DMS153 (cell line): ENCODE data around the gene CD99L2.
"Not testable (repeated sequence)": the region's sequence is repeated elsewhere in the genome, so short reads cannot be mapped to it uniquely, and the experiment has no call there.

Experiments used
- DNase-seq: peaks from one replicate; lab custom pipeline; 2025; lab: John Stamatoyannopoulos, UW

CD99L2 gene

DNA sequence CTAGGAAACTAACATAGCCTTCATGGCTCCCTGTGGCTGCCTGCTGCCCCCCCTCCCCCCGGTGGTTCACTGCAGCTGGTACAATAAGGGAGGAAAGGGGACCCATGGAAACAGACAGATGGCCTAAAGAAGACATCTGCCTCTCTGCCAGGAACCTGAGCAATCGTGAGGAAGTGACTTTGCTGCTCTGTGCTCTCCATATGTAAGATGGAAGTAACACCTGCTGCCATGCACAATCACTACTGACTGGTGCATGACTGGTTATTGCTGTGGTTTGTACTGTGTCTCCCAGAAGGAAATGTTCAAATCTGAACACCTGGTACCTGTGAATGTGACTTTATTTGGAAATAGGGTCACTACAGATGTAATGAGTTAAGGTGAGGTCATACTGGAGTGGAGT lies 43.6 kb downstream of the CD99L2 start:
- DNase-seq, result peak; percentile 77

DNA sequence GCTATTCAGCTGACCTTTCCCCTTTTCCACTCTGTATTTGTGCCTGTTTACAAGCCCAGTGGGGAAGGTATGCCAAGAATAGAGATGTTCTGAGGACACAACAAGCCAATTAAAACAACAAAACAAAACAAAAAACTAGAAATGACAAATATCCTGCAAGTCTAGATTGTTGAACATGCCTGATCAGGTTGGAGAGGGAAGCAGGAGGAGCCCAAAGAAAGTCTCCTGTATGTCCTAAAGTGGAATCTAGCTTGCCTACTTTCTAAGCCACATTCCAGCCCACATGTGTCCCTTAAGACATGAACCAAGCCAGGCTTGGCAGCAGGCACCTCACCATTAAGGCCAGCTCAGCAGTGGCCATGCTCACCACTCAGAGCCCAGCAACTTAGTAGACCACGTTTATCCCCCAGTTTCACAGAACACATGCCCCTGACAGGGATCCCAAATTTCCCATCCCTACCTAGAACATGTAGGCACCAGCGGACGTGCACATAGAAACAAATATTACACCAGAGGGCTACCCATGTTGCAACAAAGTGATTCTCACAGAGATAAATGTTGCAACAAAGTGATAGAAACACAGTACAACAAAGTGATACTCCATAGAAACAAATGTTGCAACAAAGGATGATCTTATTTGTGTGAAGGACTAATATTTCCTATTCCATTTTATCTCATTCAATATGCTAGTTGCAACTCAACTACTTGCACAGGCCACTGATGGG lies 48.3 kb downstream of the CD99L2 start:
- DNase-seq, result no peak

DNA sequence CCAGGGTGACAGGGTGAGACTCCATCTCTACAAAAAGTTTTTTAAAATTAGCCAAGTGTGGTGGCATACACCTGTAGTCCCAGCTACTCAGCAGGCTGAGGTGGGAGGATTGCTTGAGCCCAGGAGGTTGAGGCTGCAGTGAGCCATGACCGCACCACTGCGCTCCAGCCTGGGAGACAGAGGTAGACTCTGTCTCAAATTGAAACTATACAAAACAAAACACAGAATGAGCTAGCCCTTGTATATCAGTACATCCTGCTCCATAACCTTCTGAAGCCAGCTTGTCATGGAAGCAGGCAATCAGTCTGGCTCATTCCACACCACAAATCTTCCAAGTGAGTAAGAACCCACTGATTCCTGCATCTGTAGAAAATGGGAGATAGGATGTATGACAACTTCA lies 49.0 kb downstream of the CD99L2 start:
- DNase-seq, result no peak

DNA sequence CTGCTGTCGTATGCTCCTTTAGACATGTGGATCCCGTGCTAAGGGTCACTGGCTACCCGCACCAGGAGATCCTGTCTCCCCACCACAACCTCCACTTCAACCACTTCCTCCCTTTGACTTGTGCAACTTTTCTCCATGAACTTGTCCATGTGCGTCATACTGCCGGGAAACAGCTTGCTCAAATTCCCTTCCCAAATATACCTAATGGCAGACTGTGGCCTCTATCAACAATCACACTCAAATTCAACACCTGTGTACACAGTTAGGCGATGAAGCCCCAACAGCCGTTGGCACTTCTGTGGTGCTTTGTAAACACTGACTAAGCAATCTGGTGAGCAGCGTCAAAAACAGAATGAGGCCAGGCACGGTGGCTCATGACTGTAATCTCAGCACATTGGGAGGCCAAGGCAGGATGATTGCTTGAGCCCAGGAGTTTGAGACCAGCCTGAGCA lies 49.5 kb downstream of the CD99L2 start:
- peak; percentile 99 for DNase-seq

DNA sequence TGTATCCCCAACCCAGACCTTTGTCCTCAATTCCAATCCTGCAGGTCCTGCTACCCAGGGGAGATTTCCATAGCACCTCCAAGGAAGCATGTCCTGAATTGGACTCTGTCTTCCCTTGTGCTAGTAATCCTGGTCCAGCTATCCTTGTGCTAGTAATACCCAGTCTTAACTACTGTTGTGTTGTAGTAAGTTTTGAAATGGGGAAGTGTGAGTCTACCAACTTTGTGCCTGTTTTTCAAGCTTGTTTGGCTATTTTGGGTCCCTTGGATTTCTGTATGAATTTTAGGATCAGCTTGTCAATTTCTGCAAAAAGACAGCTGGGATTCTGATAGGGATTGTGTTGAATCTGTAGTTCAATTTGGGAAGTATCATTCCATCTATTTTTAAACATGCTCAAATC lies 51.4 kb downstream of the CD99L2 start:
- no peak for DNase-seq

DNA sequence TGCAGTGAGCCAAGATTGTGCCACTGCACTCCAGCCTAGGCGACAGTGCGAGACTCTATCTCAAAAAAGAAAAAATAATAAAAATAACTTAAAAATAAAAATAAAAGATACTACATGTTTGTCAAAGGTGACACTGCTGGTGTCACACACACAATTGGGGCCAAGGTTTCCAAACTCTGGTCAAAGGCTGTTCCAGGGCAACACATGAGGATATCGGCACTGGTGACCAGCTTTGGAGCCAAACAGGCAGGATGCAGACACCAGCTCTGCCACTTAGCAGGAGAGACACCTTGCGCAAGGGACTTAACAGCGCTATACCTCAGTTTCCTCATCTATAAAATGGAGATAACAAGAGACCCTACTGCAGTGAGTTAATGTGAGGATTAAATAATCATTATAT lies 52.3 kb downstream of the CD99L2 start:
- no peak for DNase-seq

DNA sequence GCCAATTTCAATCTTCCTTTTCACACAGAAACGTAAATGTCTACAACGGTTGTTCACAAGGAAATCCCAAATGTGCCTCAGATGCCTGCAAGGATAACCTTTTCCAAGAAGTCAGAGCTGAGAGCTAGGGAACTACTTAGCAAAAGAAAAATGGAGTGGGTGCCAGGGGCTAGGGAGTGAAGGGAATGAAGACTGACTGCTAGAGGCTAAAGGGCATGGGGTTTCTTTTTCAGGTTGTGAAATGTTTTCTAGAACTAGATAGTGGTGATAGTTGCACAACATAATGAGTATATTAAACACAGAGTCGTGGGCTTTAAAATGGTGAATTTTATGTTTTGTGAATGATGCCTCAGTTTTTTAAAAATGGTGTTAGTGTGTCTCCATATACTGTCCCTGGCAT lies 53.4 kb downstream of the CD99L2 start:
- DNase-seq, result no peak

DNA sequence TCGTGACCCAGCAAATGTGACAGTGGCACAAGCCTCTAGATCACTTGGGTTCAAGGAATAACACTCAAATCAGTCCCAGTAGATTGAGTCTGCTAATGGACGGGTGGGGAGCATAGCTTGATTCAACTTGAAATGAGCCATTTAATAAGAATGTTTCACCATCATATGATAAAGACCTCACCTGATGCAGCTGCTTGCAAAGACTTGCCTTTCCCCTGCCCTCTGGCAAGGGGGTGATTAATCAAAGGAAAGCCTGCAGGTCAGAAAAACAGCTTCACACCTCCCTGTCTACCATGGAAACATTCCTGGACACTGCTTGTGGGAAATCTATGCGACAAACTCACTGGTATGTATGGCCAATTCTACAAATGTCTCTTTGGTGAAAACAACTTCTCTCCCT lies 54.5 kb downstream of the CD99L2 start:
- no peak for DNase-seq

DNA sequence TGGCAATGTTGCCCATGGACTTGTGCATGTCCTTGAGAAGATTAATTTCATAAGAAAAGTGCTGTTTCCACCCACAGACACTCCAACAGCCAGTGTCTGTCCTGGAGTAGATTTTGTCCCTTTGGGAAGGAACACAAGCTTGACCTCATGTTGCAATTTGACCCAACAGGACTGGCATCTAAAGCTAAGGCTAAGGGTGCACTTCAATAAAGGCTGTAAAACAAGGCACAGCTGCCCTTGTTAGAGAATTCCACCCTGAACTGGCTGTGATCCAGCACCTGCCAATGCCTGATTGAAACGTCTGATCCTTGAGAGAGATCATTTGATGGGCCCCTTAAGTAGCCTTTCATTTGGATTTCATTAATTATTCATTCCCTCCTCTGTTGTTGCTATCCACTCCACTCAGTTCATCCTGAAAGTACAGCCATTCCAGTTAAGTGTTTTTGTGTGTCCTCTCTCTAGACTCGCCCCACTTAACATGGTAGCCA lies 56.2 kb downstream of the CD99L2 start:
- peak; percentile 95 for DNase-seq

DNA sequence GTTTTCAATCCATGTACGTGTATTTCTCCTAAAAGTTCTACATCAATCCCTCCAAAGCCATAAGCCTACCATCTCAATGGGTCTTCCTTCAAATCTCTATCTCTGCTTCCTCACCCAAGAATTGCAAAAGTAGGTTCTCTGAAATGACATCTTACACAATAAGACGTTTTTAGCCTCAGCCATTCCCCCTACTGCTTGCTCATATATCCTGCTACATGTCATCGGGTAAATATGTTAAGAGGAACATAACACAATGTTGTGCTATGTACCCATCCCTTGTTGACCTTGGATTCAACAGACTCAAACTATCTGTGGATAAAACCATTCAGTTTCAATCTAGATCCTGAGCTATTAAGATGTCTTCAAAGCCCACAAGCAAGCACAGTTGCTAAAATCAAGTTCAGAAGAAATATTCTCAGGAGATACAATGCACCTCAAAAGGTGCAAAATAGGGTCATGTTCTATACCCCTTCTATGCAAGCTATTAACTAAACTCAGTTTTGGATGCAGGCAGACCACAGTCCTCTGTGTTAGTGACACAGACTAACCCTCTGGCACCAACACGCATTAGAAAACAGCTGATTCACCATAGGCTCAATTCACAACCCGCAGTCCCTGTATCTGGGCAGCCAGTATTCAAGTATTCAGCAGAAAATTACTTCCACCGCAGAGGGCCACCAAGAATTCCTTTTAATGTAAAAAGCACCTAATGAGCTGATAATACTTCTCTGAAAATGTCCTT lies 56.8 kb downstream of the CD99L2 start:
- no peak for DNase-seq

DNA sequence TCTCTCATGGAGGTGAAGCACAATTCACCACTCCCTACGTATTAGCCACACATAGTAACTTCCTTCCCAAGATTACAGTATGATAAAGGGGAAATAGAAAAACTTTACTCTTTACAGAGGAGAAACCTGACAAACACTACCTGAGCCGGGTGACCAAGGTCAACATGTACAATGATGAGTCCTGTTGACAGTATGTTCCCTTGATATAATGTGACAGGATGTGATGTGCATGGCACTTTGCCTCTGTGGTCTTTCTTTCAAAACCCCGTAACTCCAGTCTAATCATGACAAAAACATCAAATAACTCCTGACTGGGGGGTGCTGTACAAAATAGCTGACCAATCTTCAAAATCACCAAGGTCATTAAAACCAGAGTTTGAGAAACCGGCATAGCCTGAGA lies 60.6 kb downstream of the CD99L2 start:
- peak; percentile 11 for DNase-seq

DNA sequence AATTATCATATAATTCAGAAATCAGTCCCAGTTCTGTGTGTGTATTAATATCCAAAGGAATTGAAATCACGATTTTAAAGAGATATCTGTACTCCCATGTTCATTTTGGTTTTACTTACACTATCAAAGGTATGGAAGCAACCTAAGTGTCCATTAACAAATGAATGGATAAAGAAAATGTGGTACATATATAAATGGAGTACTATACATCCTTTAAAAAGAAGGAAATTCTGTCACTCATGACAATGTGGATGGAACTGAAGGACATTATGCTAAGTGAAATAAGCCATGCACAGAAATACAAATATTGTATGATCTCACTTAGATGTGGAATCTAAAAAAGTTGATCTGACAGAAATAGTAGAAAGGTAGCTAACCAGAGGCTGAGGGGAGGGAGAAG lies 63.8 kb downstream of the CD99L2 start:
- no peak for DNase-seq

DNA sequence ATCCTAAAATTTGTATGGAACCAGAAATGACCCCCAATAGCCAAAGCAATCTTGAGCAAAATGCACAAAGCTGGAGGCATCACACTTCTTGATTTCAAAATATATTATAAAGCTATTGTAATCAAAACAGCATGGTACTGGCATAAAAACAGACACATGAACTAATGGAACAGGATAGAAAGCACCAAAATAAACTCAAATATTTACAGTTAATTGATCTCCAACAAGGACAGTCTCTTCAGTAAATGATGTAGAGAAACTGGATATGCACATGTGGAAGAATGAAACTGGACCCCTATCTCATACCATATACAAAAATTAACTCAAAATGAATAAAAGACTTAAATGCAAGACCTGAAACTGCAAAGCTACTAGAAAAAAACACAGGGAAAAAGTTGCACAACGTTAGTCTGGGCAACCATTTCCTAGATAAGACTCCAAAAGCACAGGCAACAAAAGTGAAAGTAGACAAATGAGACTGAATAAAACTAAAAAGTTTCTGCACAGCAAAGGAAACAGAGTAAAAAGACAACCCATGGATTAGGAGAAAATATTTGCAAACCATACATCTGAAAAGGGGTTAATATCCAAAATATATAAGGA lies 64.9 kb downstream of the CD99L2 start:
- no peak for DNase-seq

DNA sequence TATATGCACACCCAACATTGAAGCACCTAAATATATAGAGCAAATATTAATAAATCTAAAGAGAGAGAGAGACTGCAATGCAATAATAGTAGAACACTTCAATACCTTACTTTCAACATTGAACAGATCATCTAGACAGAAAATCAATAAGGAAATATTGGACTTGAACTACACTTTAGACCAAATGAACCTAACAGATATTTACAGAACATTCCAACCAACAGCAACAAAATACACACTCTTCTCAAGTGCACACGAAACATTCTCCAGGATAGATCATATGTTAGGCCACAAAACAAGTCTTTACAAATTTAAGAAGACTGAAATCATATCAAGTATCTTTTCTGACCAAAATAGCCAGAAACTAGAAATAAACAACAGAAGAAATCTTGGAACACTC lies 66.6 kb downstream of the CD99L2 start:
- no peak for DNase-seq

DNA sequence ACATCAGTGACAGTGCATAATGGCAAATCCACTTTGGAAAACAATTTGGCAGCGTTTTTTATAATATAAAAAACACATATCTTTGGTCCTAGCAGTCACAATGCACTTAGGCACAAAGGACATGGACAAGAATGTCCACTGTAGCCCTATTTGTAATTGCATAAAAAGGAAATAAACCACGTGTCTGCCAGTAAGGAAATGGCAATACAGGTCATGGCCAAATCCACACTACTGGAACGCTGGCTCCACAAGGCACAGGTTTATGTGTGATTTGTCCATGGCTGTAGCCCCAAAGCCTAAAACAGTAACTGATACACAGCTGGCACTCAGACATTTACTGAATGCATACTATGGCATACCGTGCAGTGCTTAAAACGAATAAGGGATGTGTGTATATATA lies 69.7 kb downstream of the CD99L2 start:
- DNase-seq, result no peak

DNA sequence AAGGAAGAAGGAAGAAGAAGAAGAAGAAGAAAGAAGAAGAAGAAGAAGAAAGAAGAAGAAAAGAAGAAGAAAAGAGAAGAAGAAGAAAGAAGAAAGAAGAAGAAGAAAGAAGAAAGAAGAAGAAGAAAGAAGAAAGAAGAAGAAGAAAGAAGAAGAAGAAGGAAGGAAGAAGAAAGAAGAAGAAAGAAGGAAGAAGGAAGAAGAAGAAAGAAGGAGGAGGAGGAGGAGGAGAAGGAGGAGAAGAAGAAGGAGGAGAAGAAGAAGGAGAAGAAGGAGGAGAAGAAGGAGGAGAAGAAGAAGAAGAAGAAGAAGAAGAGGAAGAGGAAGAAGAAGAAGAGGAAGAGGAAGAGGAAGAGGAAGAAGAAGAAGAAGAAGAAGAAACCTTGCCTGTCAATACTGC lies 74.1 kb downstream of the CD99L2 start:
- DNase-seq, result not testable (repeated sequence)

DNA sequence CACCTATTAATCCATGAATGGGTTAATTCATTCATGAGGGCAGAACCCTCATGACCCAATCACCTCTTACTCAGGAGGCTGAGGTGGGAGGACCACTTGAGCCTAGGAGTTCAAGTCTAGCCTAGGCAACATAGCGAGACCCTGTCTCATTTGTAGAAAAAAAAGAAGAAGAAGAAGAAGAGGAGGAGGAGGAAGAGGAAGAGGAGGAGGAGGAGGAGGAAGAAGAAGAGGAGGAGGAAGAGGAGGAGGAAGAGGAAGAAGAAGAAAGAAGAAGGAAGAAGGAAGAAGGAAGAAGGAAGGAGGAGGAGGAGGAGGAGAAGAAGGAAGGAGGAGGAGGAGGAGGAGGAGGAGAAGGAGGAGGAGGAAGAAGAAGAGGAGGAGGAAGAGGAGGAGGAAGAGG lies 74.6 kb downstream of the CD99L2 start:
- not testable (repeated sequence) for DNase-seq

DNA sequence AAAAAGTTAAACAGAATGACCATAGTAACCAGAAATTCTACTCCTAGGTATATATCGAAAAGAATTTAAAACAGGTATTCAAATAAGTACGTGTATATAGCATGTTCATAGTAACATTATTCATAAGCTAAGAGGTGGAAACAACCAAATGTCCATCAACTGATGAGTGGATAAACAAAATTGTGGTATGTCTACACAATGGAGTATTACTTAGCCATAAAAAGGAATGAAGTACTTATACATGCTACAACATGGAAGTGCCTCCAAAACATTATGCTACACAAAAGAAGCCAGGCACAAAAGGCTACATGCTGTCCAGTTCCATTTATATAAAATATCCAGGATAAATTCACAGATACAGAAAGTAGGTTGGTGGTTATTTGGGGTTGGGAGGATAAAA lies 76.5 kb downstream of the CD99L2 start:
- no peak for DNase-seq

DNA sequence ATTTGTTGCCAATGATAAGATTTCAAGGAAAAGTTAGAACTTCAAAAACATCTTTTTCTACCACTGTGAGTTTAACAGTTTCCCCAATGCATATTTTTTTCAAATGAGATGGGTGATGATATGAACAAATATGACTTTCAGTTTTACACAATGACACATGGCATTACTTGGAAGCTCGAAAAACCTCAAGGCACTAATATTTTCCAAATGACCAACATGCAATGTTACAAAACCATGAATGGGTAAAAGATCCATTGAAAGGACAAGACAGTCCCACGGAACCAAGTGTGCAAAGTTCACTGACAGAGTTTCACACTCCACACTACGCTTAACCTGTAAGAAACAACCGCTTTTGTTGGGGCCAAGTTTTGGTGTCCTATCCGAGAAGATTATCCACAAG lies 84.5 kb downstream of the CD99L2 start:
- no peak for DNase-seq

DNA sequence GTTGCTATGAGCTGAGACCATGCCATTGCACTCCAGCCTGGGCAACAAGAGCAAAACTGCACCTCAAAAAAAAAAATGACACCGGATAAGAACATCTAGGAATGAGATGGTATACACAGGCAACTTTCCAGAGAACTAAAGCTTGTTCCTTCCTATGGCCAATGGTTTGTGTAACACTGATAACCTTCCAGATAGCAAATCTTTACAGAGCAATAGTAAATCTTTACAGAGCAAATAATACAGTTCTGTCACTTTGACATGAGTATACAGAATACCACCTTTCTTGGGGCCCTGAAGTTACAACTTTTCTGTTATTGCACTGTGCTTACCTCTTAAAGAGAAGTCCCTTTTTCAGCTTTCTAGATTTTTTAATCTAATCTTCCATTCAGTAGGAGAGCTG lies 91.6 kb downstream of the CD99L2 start:
- DNase-seq, result no peak

DNA sequence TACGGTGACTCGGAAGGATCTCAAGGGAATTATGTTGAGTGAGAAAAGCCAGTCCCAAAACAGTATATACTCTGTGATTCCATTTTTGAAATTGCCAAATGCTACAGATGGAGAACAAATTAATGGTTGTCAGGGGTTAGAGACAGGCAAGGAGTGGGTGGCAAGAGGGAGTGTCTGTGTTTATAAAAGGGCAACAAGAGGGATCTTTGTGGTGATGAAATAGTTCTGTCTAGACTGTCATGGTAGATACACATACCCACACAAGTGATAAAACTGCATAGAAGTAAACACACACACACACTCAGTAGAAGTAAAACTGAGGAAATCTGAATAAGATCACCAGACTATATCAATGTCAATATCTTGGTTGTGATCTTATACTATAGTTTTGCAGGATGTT lies 92.7 kb downstream of the CD99L2 start:
- DNase-seq, result no peak

DNA sequence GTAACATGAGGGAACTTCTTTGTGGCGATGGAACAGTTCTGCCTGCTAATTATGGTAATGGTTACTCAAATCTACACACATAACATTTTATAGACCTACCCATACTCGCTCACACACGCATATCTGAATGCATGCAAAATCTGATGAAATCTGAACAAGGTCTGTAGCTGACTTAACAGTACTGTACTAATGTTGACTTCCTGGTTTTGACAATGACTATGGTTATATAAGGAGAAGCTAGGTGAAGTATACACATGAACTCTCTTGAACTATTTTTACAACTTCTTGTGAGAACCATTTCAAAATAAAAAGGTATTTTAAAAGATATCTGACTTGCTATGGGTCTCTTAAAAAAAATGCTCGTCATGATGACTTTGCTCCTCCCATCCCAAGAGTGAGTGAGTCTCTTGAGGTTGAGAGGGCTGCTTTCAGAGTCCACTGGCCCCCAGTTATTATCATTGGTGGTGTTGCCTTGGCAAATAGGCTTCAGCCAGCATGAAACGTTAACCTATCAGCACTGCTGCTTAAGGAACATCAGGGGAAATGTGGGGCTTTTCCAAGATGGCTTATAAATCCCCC lies 105.4 kb downstream of the CD99L2 start:
- no peak for DNase-seq

DNA sequence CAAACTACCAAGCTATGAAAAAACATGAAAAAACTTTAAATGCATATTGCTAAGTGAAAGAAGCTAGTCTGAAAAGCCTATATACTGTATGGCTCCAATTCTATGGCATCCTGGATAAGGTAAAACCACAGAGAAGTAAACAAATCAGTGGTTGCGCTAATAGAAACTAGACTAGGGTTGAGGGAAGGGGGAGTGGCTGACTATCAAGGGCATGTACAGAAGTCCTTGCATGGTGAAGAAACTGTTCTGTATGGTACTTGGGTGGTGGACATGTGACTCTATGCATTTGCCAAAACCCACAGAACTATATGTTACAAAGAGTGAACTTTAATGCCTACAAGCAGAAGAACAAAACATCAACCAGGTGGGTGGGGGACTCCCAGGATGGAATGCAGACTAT lies 108.4 kb downstream of the CD99L2 start:
- DNase-seq, result no peak
